PC-9 (cell line): ENCODE data around the gene ICA1.

Experiments used
- CTCF ChIP-seq: fragments of 200-600 bp; sonication (generic); conservative IDR thresholded peaks from 2 replicates; pipeline ENCODE4 v1.6.1; 2017; ENCODE audit warnings: mixed run types, antibody characterized with exemption, mild to moderate bottlenecking, moderate library complexity
- EZH2 ChIP-seq: fragments of 200-600 bp; sonication (generic); IDR thresholded peaks from 2 replicates; pipeline ENCODE4 v1.8.0; 2017; ENCODE audit warnings: antibody characterized with exemption, low read depth

DNA sequence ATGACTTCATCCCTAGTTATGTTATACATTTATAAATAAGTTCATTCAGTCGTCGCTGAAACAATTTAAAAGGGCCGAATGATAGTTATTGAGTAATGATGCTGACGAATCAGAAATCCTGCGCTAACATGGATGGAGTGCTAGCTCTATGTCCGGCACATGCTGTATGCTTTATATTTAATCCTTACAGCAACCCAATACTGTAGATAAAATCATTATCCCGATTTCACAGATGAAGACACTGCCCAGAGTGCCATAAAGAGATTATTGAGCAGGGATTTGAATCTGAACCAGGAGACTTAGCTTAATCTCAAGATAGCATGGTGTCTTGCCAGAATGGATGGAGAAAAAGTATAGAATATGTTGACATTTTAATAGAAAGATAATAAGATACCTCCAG lies 1.1 kb upstream of the ICA1 start:
- TF ChIP-seq CTCF = no peak
- TF ChIP-seq EZH2 = no peak
